HG03066 (cell line): Measurements from ENCODE around the gene PDLIM1.

Experiments
- ATAC-seq: cut with Tn5 transposase; IDR thresholded peaks from one replicate; pipeline ENCODE4 v1.9.1; 2021; ENCODE audit warnings: low read depth; ENCODE audit not compliant: unreplicated experiment

PDLIM1 gene

GRCh38 chr10:95289921-95290421 is 832 bp downstream of the PDLIM1 start:
- ATAC-seq, result no peak

- no peak for ATAC-seq
Measured at GRCh38 chr10:95289003-95289920, 1.5 kb downstream of the PDLIM1 start.

- no peak for ATAC-seq
Measured at GRCh38 chr10:95288303-95288702, 2.5 kb downstream of the PDLIM1 start.

- ATAC-seq, result no peak
Measured at GRCh38 chr10:95287281-95287680, 3.5 kb downstream of the PDLIM1 start.

GRCh38 chr10:95286707-95287106 is 4.1 kb downstream of the PDLIM1 start:
- ATAC-seq, result no peak

GRCh38 chr10:95285556-95285955 is 5.2 kb downstream of the PDLIM1 start:
- ATAC-seq, result no peak

- no peak for ATAC-seq
Measured at GRCh38 chr10:95284807-95285206, 6.0 kb downstream of the PDLIM1 start.

GRCh38 chr10:95282107-95282506 is 8.7 kb downstream of the PDLIM1 start:
- no peak for ATAC-seq

- ATAC-seq, result no peak
Measured at GRCh38 chr10:95281206-95281605, 9.6 kb downstream of the PDLIM1 start.

GRCh38 chr10:95280637-95281036 is 10.2 kb downstream of the PDLIM1 start:
- no peak for ATAC-seq

GRCh38 chr10:95279042-95279820 is 11.6 kb downstream of the PDLIM1 start:
- no peak for ATAC-seq

GRCh38 chr10:95278061-95278988 is 12.5 kb downstream of the PDLIM1 start:
- no peak for ATAC-seq

- ATAC-seq, result no peak
Measured at GRCh38 chr10:95277614-95278013, 13.2 kb downstream of the PDLIM1 start.

GRCh38 chr10:95277201-95277570 is 13.6 kb downstream of the PDLIM1 start:
- no peak for ATAC-seq

- ATAC-seq, result no peak
Measured at GRCh38 chr10:95276367-95277200, 14.2 kb downstream of the PDLIM1 start.

- ATAC-seq, result no peak
Measured at GRCh38 chr10:95275726-95276366, 15.0 kb downstream of the PDLIM1 start.

GRCh38 chr10:95273393-95274312 is 17.1 kb downstream of the PDLIM1 start:
- no peak for ATAC-seq

GRCh38 chr10:95268438-95268837 is 22.4 kb downstream of the PDLIM1 start:
- no peak for ATAC-seq
